CD4-positive, alpha-beta T cell treated with Interleukin-6 for 4 hours (primary cell): ENCODE measurements around the gene OR56B4.
"Not testable (repeated sequence)": the region's sequence is repeated elsewhere in the genome, so short reads cannot be mapped to it uniquely, and the experiment has no call there.

ENCODE experiments used
- DNase-seq: peaks from one replicate; pipeline ENCODE4 v3.0.0-alpha.2; 2020; ENCODE audit warnings: mixed read lengths

Gene OR56B4, protein sequence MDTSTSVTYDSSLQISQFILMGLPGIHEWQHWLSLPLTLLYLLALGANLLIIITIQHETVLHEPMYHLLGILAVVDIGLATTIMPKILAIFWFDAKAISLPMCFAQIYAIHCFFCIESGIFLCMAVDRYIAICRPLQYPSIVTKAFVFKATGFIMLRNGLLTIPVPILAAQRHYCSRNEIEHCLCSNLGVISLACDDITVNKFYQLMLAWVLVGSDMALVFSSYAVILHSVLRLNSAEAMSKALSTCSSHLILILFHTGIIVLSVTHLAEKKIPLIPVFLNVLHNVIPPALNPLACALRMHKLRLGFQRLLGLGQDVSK

DNA sequence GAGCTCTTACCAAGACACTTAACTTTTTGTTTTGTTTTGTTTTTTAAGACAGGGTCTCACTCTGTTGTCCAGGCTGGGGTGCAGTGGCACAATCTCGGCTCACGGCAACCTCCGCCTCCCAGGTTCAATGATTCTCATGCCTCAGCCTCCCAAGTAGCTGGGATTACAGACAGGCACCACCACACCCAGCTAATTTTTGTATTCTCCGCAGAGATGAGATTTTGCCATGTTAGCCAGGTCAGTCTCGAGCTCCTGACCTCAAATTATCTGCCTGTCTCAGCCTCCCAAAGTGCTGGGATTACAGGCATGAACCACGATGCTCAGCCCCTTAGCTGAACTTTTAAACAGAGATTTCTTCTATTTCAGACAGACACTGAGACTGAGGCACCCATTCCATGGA lies at the start of gene OR56B4:
Gene OR56B4 (plus strand): TSS at position 301 of the 400 bp plus-strand sequence. CDS start 95 bp downstream, at position 396.
- not testable (repeated sequence) for DNase-seq

DNA sequence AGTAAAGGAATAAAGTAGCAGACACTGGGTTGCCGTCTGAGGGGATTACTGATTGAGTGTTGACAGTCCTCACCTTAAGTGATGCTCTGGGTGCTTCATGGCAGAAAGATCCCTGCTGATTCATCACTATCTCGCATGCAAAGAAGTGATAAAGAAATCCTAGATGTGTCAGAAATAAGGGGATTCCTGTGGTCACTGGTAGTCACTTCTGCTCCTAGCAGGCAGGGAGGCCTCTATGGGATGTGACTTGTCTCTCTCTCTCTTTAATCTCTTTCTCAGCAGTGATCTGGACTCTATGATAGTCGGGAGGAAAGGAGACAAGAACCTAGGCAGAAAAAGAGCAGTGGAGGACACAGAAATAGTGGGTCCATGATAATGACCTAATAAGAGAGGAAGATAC lies 46.0 kb upstream of the OR56B4 start:
- DNase-seq: no peak

DNA sequence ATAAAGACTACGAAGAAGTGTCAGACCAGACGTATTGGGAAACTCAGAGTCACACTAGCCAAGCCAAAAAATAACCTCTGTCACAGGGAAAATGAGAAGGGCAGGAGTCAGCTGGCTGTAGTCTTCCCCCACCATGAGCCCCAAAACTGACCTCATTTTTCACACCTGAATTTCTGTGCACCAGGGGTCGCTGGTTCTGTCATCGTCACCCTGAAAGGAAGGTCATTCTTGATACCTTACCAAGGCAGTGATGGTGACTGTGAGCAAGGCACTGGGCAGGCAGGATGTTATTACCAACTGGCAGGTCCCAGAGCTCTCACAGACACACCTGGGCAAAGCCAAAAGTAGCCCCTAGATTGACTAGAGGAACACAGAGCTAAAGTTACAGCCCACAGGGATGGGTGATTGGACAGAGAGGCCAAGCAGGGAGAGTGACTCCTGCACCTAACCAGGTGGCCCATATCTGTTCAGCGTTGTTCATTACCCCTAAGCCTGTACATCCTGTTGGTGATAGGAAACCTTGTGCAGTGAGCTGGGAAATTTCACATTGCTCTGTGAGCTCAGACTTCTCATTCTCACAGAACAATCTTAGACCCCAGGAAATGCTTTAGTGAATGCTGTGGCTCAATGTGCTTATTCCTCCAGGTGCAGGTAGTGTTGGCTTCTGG lies 44.7 kb upstream of the OR56B4 start:
- DNase-seq: no peak

DNA sequence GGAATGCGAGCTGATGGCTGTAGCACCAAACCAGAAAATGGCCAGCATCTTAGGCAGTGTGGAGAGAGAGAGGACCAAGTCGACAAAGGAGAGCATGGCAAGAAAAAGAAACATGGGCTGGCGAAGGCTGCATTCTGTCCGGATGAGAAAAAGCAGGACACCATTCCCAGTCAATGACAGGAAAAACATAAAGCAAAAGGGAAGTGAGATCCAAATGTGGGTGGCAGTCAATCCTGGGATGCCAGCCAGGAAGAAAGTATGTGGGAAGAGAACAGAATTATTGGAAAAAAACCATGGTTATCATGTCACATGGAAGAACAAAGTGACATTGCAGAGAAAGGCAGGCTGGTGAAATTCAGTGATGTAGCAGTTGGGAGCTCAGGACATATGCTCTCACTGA lies 40.0 kb upstream of the OR56B4 start:
- no peak for DNase-seq

DNA sequence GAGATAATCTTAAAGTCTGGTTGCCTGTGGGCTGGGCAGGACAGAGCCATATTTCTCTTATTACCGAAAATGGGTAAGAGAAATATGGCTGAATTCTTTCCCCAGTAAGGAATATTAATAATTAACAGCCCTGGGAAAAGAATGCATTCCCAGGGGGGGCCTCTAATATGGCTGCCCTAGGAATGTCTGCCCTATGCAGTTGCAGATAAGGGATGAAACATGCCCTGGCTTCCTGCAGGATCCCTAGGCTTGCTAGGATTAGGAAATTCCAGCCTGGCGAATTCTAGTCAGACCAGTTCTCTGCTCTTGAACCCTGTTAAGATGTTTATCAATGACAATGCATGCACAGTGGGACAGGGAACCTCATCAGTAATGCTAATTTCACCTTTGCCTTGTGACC lies 31.0 kb upstream of the OR56B4 start:
- DNase-seq: not testable (repeated sequence)

DNA sequence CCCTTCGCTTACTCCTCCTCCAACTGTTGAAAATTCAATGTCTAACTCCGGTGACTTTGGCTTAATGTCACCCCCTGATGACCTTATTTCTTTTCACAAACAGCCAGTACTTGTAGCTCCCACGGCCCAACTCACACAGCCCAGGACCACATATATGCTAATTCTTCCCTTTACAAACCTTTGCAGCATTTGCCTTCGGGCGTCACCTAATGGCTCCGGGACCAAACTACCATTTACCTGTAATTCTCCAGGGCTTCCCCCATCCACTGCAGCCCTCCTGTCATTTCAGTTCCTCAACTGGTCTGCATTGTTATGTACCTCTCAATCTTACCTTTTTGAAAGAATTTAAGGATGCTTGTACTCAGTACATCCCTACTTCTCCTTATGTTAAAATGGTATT lies 29.8 kb upstream of the OR56B4 start:
- no peak for DNase-seq

DNA sequence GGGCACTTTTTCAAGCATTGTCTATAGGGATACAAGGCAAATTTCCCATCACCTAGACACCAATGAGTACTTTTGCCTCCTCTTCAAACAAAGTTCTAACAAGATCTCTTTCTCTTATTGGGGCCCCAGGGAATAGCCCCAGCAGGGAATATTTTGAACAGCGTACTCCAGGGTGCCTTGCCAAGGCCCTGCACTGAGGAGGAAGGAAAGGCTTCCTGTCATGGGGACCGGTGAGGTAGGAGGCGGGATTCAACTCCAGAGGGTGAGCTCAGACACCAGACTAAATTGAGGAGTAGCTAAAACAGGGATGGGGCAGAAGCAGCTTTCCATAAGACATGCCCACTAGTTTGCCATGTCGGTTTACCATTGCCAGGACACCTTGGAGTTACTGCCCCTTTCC lies 28.0 kb upstream of the OR56B4 start:
- DNase-seq: no peak

DNA sequence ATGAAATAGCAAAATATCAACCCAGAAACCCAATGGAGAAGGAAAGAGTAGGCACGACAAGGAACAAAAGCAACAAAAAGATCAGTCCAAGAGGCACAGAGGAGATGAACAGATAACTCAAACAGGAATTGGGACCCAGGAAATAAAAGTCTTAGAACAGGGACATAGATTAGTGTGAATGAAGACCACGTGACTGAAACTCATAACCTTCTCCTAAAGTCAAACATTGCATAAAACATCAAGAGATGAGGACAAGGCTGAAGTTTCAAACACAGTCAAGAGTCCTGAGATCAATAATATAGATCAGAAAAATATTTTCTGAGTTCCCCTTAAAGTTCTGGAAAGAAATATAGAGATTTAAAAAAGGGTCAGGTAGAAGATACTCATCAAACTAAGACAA lies 24.4 kb upstream of the OR56B4 start:
- no peak for DNase-seq

DNA sequence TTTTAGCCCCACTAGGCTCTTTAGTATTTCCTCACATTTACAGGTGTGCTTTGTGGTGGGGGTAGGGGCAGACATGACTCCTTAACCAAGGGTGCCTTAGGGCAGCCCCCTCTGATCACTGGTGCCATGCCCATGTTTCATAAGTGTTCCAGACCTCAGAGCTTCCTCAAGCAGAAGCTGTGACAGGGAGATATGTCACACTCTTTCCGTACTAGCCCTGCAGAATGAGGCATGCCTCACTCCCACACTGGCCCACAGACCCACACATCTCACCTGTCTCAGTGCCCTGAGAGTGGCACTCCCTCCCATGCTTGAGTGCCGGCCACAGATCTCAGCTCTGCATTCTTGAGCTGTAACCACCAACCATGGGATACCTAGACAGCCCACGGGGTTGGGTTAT lies 22.9 kb upstream of the OR56B4 start:
- no peak for DNase-seq

DNA sequence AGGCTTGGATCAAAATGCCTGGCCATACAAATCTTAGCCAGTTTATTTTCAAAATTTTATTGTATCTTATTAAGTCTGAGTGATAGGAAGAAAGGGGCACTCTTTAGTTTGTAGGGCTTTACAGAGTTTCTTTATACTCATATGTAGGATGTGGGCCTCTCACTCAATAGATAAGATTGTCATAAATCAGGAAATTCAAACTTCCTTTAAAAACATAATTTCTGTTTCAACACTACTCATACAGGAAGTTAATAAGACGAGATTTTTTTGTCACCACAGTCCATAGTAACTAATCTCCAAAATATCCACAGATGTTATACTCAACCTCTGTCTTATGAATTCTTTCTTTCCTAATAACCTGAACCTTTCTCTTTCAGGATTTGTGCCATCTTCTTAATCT lies 13.3 kb upstream of the OR56B4 start:
- DNase-seq: no peak

DNA sequence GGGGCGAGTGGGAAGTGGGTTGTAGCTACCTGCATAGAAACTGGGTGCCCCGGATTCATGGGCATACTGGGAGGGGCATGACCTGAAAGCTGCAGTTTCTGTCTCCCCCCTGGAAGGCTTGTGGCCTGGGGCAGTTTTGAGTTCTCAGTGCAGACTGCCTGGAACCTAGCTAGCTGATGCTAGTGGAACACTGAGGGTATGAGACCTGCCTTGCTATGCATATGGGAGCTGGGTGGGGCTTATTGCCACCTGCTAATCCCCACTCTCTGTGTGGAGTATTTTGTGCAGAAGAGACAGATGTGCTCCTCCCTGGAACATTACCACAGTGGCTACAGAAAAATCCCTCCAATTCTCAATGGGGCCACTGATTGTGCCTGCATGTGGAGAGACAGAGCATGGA lies 11.7 kb upstream of the OR56B4 start:
- DNase-seq: no peak

DNA sequence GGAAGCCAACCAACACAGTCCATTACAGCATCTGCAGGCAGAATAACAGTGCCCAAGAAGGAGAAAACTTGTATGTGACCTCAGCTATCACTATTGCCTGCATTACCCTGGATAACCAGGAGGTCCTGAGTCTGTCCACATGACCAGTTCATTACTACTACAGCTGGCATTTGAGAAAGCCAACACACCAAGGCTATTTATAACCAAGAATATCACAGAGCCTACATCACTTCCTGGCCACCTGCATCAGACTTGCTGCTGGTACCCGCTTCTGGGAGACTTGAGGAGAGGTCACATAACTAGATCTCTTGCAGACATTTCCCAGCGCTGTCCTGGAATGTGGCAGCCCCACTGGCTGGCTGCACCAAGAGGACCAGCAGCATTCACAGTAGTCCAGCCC lies 11.1 kb upstream of the OR56B4 start:
- DNase-seq: no peak

DNA sequence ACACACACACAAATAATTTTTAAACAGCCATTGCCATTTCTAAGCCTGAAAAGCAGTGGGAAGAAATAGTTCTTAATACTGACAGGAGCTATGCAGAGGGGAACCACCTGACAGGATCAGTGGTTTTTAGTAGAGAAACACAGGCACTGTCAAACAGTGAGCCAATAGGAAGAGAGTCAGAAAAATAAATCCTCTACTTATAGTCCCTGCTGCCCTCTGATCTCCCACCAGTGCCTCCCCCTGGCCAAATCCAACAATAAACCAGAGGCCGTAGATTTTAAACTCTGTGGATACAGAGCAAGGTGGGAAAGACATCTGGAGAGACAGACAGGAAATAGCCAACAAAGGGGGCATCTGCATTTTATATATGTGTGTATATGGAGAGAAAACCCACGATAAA lies 7.9 kb upstream of the OR56B4 start:
- DNase-seq: no peak

DNA sequence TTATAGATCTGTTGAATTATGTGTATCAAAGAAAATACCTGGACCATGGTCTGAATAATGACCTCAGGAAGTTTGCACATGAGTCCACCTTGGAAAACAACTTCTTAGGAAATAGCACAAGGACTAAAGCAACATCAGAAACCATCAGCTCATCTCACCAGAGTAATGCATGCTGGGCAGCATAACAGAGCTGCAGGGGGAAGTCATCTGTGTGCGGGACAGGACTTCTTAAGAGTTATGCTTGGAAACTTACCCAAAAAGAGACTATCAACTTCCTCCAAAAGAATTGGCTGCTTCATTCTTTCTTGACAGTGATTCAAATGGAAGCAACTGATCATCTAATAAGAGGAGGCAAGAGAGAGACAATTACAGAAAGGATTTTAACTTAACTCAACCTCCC lies 2.5 kb downstream of the OR56B4 start:
- no peak for DNase-seq

DNA sequence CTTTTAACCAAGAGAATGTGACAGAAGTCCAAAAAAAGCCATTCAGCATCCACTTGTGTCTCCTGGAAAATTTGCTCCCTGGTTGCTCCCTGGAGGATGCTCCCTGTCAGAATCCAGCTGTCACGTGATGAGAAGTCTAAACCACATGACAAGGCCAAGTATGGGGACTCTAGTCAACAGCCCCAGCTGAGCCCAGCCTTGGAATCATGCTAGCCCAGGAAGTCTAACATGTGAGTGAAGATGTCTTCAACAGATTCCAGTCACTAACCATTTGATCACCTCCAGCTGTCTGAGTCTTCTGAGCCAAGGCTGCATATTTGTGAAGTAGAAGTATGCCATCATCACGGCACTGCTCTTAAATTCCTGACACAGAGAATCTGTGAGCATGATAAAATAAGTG lies 4.2 kb downstream of the OR56B4 start:
- DNase-seq: no peak

DNA sequence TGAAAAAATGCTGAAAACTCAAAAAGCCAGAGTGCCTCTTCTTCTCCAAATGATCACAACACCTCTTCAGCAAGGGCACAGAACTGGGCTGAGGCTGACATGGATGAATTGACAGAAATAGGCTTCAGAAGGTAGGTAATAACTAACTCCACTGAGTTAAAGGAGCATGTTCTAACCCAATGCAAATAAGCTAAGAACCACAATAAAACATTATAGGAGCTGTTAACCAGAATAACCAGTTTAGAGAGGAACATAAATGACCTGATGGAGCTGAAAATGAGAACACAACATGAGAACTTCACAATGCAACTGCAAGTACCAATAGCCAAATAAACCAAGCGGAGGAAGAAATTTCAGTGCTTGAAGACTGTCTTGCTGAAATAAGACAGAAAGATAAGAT lies 9.2 kb downstream of the OR56B4 start:
- DNase-seq: no peak

DNA sequence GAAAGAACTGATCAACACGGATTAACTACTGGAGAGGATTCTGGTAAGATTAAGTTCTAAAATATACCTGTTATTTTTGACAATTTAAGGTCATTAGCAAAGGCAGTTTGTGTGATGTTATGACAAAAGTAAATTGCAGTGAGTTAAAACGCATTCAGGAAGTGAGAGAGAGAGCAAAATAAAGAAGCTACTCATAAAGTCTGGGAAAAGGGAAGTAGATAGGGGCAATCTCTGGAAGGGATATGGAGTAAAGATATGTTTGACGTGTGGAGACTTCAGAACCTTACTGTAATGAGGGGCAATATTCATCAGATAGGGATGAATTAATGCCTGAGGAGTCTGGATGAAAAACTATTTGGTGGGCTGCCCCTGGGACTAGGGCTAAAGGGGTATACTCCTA lies 16.8 kb downstream of the OR56B4 start:
- no peak for DNase-seq

DNA sequence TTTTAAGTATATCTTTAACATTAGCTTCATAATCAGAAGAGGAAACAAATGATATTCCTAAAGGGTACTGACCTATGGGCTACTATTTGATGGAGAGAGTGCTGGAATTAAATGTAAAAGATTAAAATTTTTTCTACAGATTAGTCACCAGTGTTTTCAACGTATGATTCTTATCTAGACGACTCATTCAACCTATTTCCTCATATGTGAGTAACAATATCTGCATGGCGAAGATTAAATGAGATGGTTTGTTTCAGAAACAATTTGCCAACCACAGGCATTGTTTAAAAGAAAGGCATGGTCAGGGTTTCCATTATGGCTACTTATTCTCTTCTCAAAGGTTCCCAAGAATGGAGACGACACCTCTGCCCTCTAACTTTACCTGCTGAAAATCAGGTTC lies 20.4 kb downstream of the OR56B4 start:
- no peak for DNase-seq

DNA sequence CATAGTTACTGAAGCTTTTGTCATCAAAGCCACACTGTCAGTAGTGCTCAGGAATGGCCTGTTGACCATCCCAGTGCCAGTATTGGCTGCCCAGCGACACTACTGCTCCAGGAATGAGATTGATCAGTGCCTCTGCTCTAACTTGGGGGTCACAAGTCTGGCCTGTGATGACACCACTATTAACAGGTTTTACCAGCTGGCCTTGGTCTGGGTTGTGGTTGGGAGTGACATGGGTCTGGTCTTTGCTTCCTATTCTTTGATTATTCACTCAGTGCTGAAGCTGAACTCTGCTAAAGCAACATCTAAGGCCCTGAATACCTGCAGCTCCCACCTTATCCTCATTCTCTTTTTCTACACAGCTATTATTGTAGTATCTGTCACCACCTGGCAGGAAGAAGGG lies 21.5 kb downstream of the OR56B4 start:
- DNase-seq: no peak

DNA sequence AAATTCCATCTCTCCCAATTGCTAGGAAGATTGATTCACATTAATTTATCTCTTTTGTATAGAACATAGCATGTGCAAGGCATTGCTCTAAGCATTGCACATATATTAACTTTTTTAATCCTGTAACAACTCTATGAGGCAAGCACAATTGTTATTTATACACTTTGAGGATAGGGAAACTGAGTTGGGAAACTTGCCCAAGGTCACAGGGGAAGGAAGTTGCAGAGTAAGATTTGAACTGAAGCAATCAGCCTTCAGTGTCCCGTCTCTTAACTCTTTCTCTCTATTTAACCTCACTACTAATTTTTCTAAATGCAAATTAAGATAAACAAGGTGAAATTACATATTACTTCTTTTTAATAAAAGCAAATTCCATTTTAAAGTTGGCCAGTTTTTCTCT lies 22.2 kb downstream of the OR56B4 start:
- no peak for DNase-seq

DNA sequence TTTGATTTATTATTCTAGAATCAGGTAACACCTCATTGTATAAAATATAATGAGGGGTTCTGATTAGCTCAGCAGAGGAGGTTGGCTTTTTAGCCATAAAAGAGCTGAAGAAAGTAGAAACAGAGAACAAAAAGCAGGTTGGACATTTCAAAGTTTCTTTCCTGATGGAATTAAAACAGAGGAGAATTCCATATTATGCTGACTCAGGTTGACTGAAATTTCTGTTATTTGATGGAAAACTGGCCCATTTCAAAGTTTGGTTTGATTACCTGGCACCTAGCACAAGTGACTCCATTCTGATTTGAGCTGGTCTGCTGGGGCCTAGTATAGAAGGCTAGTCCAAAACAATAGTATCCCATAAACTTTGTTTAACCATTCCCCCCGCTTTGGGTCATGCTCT lies 24.9 kb downstream of the OR56B4 start:
- DNase-seq: no peak

DNA sequence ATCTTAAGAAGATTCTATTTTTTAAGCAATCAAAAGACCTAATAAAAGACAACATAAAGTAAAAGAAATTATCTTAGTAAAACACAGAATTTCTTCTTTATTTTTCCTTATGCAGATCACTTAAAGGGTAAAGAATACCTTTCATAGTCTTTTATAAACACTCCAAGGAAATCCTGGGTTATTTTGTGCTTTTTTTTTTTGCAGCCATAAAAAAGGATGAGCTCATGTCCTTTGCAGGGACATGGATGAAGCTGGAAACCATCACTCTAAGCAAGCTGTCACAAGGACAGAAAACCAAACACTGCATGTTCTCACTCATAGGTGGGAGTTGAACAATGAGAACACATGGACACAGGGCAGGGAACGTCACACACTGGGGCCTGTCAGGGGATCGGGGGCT lies 28.5 kb downstream of the OR56B4 start:
- DNase-seq: not testable (repeated sequence)

DNA sequence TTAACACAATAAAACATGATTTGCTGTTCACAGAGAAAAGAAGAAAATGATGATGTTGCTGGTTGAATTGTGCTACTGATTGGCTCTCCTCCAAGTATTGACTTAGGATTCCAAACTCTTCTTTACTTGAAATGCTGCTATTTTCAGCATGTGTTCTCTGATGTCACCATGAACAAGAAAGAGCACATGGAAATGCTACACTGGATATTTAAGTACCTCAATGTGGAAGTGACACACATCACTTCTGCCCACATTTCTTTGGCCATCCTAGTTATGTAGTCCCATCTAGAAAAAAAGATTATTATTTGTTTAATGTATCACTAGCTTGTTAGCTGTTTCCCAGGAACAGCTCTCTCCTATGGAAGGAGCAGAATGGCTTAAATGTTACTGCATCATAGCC lies 35.5 kb downstream of the OR56B4 start:
- no peak for DNase-seq

DNA sequence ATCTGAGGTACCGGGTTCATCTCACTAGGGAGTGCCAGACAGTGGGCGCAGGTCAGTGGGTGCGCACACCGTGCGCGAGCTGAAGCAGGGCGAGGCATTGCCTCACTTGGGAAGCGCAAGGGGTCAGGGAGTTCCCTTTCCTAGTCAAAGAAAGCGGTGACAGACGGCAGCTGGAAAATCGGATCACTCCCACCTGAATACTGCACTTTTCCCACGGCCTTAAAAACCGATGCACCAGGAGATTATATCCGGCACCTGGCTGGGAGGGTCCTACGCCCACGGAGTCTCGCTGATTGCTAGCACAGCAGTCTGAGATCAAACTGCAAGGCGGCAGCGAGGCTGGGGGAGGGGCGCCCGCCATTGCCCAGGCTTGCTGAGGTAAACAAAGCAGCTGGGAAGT lies 36.3 kb downstream of the OR56B4 start:
- DNase-seq: not testable (repeated sequence)

DNA sequence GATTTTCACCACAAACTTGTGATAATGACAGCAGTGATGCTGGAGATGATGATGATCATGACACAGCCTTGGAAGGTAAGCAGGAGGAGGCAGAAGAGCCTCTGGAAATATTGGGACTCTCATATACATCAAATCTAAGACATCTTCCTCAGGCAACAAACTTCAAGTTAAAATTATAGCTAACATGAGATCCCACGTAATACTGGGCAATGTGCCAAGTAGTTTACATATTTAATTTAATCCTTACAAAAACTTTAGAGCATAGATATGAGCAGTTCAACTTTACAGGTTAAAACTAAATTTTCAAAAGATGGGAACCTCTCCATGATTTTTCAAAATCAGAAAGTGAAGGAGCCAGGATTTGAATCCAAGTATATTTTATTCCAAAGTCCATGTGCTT lies 43.6 kb downstream of the OR56B4 start:
- DNase-seq: no peak
